ENCODE data around the gene ADAM17.

The ADAM17 gene

GRCh38 chr2:9474361-9475057 is 81.1 kb downstream of the ADAM17 start, which contains the start of gene IAH1:
TSS of gene IAH1 (plus strand) at chr2:9474551. CDS start at chr2:9474567, 16 bp downstream.
- in situ Hi-C loops (cut with MboI; ENCODE audit: low sequenced_read_pairs) = no loop called here

DNA sequence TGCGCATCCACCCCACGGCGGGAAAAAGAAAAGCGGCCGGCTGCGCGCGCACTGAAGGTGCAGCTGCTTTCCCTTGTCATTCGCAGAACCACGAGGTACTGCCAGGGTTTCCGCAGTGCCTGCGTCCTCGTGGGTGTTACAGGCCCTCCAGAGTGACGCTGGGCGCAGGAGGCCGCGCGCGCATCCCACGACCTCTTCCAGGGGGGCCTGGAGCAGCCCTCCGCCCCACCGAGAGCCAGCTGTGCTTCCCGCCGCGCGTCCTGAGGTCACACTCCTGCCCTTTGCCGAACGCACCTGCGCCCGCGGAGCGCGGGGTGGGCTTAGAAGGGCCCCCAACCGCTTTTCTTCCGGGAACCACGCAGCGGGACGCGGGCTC is 81.7 kb downstream of the ADAM17 start:
- in situ Hi-C loops (cut with MboI; ENCODE audit: low sequenced_read_pairs) = no loop called here

DNA sequence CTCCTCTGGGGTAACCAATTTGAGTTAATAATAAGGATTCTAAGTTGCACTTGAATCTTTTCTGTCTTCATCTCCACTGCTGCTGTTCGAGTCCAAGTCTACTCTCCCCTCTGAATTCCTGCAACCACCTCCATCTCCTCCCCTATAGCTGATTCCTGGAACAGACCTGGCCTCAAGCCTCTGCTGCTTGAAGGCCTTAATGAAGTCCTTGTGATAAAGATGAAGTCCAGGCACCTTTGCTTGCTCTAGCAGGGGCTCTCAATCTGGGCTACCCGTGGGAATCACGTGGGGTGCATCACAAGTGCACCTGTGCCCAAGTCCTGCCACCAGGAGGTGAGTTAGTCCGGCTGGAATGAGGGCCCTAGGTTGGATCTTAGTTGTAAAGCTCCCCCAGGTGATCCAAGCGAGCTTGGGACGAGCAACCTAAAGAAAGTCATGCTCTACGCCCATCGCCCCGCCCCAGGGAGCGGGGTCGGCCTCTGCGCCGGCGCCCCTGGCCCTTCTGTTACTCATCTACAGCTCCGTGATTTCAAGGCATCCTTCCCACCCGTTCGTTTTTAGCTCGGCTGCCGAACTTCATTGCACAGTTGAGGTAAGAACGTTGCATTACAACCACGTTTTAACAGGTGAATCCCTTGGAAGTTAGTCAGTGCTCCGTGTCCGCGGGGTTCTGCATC is 82.2 kb downstream of the ADAM17 start:
- in situ Hi-C loops (cut with MboI; ENCODE audit: low sequenced_read_pairs) = no loop called here

GRCh38 chr2:9472511-9472910 is 83.1 kb downstream of the ADAM17 start:
- in situ Hi-C loops (cut with MboI; ENCODE audit: low sequenced_read_pairs) = no loop called here

DNA sequence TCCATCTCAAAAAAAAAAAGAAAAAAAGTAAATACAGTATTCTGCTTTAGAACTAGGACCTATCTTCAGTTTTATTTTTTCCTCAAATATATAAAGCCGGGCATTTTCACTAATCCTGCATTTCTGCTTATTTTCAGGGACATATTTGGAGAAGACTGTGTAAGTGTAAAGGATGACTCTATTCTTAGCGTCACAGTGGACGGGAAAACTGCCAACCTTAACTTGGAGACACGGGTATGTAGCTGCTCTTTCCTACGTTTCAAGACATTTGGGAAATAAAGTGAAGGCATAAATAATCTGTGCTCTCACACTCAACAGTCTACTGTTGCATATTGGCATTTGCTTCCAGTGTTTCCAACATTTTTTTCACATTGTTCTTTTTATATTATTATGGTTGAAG is 84.4 kb downstream of the ADAM17 start:
- in situ Hi-C loops (cut with MboI; ENCODE audit: low sequenced_read_pairs) = no loop called here

GRCh38 chr2:9467687-9468086 is 87.9 kb downstream of the ADAM17 start:
- in situ Hi-C loops (cut with MboI; ENCODE audit: low sequenced_read_pairs) = no loop called here

DNA sequence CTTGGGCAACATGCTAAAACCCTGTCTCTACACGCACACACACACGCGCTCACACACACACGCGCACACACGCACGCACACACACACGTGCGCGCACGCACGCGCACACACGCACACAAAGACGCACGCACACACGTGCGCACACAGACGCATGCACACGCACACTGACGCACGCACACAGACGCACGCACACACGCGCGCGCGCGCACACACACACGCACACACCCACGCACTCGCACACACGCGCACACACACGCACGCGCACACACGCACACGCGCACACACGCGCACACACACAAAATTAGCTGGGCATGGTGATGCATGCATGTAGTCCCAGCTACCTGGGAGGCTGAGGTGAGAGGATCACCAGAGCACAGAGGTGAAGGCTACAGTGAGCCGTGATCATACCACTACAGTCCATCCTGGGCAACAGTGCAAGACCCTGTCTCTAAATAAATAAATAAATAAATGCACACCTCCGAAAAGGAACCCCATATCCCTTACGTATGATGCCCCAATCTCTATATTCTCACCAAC is 89.4 kb downstream of the ADAM17 start:
- in situ Hi-C loops (cut with MboI; ENCODE audit: low sequenced_read_pairs) = no loop called here

DNA sequence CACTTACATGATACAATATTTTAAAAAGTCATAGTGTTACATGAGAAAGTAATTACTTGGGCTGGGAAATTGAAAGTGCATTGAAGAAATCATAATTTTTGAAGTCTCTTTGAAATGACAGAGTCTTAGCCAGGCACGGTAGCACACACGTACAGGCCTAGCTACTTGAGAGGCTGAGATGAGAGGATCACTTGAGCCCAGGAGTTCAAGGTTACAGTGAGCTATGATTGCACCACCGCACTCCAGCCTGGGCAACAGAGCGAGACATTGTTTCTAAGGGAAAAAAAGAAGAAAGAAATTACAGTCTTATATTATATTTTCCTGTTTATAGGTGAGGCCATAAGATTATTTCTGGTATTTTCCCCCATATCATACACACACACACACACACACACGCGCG is 90.5 kb downstream of the ADAM17 start:
- in situ Hi-C loops (cut with MboI; ENCODE audit: low sequenced_read_pairs) = no loop called here

DNA sequence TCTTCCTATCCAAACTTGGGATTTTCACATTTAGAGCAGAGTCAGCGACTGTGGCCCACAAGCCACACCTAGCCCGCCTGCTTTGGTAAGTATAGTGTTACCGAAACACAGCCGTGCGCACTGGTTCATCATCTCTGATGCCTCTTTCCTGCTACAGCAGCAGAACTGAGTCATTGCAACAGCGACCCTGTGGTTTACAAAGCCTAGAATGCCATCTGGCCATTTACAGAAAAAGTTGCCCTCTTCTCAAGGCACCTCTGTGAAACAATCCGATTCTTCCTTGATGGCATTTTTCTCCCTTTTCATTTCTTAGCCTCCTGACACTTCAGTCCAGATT is 92.0 kb downstream of the ADAM17 start:
- in situ Hi-C loops (cut with MboI; ENCODE audit: low sequenced_read_pairs) = no loop called here

DNA sequence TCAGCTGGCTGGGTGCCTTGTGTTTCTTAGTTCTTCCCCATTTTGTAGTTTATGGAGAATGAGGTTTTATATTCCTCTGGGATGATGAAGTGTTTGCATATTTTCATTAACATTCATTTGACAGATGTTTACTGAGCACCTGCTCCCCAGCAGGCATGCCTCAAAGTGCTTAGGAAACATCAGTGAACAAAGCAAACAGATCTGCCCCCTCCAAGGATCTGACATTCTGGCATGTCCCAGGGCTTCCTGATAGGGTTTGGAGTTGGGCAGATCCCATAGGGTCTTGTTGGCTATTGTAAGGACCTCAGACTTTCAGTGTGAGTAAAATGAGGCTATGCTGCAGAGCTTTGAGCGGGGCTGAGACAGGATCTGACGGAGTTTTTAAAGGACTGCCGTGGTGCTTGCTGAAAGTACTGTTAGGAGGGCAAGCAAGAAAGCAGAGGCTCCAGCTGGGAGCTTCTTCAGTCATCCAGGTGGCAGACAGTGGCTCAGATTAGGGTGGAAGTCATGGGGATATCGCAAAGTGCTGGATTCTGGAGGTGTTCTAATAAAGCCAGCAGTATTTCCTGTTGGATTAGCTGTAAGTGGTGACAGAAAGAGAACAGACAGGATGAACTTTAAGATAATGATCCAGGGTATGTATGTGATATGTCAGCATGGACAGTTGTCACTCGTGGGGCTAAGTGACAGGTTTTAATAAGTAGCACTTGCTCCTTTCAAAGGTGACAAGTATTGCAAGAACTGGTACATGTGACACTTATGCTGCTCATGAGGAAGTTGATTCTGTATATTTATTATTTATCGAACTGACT is 92.5 kb downstream of the ADAM17 start:
- in situ Hi-C loops (cut with MboI; ENCODE audit: low sequenced_read_pairs) = no loop called here

- in situ Hi-C loops (cut with MboI; ENCODE audit: low sequenced_read_pairs) = no loop called here
Measured at GRCh38 chr2:9462313-9462712, 93.3 kb downstream of the ADAM17 start.

DNA sequence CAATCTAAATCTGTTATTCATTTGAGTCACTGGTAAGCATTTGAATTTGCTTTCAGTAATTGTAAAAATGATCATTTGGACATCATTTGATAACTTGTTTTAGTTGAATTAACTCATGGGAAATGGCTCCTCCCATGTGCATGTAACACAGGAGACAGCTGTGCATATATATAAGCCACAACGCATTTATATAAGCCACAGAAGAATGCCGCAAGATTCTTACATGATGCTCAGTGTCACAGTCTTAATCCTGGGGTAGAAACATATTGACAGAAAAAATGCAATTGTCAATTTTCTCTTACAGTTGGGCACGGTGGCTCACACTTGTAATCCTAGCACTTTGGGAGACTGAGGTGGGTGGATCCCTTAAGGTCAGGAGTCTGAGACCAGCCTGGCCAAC is 94.6 kb downstream of the ADAM17 start:
- in situ Hi-C loops (cut with MboI; ENCODE audit: low sequenced_read_pairs) = no loop called here

- in situ Hi-C loops (cut with MboI; ENCODE audit: low sequenced_read_pairs) = no loop called here
Measured at GRCh38 chr2:9460441-9461017, 95.1 kb downstream of the ADAM17 start.

GRCh38 chr2:9451231-9451630 is 104.4 kb downstream of the ADAM17 start:
- in situ Hi-C loops (cut with MboI; ENCODE audit: low sequenced_read_pairs) = no loop called here

GRCh38 chr2:9445089-9445488 is 110.5 kb downstream of the ADAM17 start:
- in situ Hi-C loops (cut with MboI; ENCODE audit: low sequenced_read_pairs) = no loop called here

GRCh38 chr2:9443526-9443925 is 112.1 kb downstream of the ADAM17 start:
- in situ Hi-C loops (cut with MboI; ENCODE audit: low sequenced_read_pairs) = no loop called here

DNA sequence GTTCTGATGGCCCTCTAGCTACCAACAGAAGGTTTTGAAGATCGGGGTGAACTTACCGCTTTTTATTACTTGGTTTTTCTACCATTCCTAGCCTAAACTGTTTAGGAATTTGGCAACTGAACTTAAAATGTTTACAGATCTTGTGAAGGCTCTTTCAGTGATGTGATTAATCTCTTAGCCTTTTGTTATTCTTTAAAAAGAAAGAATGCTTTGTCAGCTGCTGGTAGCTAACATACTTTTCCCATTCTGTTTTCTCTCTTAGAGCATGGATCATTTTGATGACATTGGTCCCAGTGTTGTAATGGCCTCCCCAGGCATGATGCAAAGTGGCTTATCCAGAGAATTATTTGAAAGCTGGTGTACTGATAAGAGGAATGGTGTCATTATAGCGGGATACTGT is 114.1 kb downstream of the ADAM17 start:
- in situ Hi-C loops (cut with MboI; ENCODE audit: low sequenced_read_pairs) = no loop called here

DNA sequence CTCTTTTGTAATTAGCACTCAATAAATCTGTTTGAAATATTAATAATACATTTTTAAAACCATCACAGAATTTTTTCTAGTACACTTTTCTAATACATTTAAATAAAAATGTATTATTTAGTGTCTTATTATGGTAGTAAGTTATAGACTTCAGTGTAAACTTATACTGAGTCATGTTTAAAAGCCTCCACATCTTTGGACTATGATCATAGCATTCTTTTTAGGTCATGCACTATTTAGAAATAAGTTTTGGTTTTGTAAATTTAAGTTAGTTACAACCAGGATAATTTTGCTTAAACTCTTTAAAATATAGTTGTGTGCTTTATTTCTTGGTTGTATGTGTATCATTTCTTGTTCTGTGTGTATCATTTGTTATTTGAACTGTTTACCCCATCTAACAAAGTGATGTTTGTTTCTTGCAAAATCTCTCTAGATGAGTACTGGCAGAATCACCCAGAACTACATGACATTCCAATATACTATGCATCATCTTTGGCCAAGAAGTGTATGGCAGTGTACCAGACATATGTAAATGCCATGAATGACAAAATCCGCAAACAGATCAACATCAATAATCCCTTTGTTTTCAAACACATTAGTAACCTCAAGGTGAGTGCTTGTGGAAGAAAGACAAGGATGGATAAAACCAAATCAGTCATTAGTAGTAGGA is 115.4 kb downstream of the ADAM17 start:
- in situ Hi-C loops (cut with MboI; ENCODE audit: low sequenced_read_pairs) = no loop called here

DNA sequence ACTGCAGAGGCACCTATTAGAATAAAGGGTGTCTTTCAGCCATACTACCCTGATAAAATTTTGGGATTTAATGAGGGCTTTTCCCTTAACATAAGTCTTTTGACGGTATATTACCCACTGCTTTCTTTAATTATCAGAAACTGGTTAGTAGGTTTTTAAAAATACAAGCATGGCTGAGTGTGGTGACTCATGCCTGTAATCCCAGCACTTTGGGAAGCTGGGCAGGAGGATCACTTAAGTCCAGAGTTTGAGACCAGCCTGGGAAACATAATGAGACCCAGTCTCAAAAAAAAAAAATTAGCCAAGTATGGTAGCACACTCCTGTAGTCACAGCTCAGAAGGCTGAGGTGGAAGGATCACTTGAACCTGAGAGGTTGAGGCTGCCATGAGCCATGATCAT is 116.1 kb downstream of the ADAM17 start:
- in situ Hi-C loops (cut with MboI; ENCODE audit: low sequenced_read_pairs) = no loop called here

Data from HL-60/S4 treated with retinoic acid at 250 ng/mL for 4 days and 3 days (cell line).